MM.1S (cell line): ENCODE results near the gene RET.

Experiments
- CTCF ChIP-seq: fragments of 300-600 bp; sonication (generic); IDR thresholded peaks from 2 replicates; pipeline ENCODE4 v1.5.1; 2016; ENCODE audit warnings: antibody characterized with exemption, low read length, mixed read lengths
- EZH2 ChIP-seq: fragments of 300-600 bp; sonication (generic); optimal IDR thresholded peaks from 2 replicates; pipeline ENCODE3; 2017; ENCODE audit warnings: low read depth, mild to moderate bottlenecking, antibody characterized with exemption, low read length, mixed read lengths

DNA sequence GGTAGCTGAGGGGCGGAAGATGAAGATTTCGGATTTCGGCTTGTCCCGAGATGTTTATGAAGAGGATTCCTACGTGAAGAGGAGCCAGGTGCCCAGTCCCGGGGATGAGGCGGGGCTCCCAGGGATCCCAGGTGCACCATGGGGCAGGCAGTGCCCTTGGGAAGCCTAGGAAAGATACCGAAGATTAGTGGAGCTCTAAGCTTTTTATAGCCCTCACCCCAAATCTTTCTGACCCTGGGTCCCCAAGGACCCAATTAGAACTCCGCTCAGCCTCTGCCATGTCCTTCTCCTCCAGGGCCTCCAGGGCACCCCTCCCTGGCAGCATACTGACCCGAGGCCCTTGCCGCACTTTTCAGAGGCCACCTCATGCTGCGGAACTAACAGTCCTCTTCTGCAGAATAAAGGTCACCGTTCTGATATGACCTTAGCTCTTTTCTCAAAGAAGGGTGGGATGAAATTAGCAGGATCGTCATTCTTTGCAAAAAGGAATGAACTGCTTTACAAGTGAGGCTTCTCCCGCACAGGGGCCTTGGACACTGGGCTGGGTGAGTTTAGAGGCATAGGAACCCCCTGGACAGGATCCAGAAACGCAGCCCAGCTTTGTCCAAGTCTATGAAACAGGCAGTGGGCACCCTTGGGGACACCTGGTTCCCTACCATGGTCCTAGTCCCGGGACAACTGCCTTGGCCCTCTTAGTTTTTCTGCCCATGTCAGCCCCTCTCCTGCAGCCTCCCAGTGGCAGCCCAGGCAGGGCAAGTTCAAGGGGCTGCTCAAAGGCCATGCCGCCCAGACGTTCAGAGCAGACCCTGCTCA, 43.5 kb downstream of the RET start:
- TF ChIP-seq CTCF = no peak
- no peak for TF ChIP-seq EZH2
